Measurements from ENCODE around the gene SPAG5.
A peak's percentile ranks its signal among the peaks of the same experiment; 100 is the strongest.
"Not testable (repeated sequence)": the region's sequence is repeated elsewhere in the genome, so short reads cannot be mapped to it uniquely, and the experiment has no call there.

SPAG5 gene

GRCh38 chr17:28612936-28613872 lies 14.4 kb upstream of the SPAG5 start:
- peak; percentile 32 for DNase-seq
- in situ Hi-C loops (cut with MboI; ENCODE audit: low pct_unique_long_range_greater_than_20kb, low sequenced_read_pairs), result no loop called here

- in situ Hi-C loops (cut with MboI; ENCODE audit: low pct_unique_long_range_greater_than_20kb, low sequenced_read_pairs), result no loop called here
These were observed 13.7 kb upstream of the SPAG5 start for GRCh38 chr17:28612531-28612930.

GRCh38 chr17:28610376-28610775 lies 11.6 kb upstream of the SPAG5 start:
- no peak for DNase-seq
- in situ Hi-C loops (cut with MboI; ENCODE audit: low pct_unique_long_range_greater_than_20kb, low sequenced_read_pairs), result no loop called here

More at GRCh38 chr17:28612531-28612930, 13.7 kb upstream of the SPAG5 start:
- peak; percentile 45 for DNase-seq

- in situ Hi-C loops (cut with MboI; ENCODE audit: low pct_unique_long_range_greater_than_20kb, low sequenced_read_pairs), result not testable (repeated sequence)
These were observed 5.2 kb upstream of the SPAG5 start for GRCh38 chr17:28604031-28604430.

GRCh38 chr17:28599311-28600184 lies 723 bp upstream of the SPAG5 start:
- in situ Hi-C loops (cut with MboI; ENCODE audit: low pct_unique_long_range_greater_than_20kb, low sequenced_read_pairs), result no loop called here
- DNase-seq, result peak; percentile 73

More at GRCh38 chr17:28604031-28604430, 5.2 kb upstream of the SPAG5 start:
- not testable (repeated sequence) for DNase-seq

GRCh38 chr17:28598389-28598788 lies 436 bp downstream of the SPAG5 start:
- in situ Hi-C loops (cut with MboI; ENCODE audit: low pct_unique_long_range_greater_than_20kb, low sequenced_read_pairs), result no loop called here
- no peak for DNase-seq

- DNase-seq, result peak; percentile 26
- in situ Hi-C loops (cut with MboI; ENCODE audit: low pct_unique_long_range_greater_than_20kb, low sequenced_read_pairs), result no loop called here
These were observed 1.0 kb downstream of the SPAG5 start for GRCh38 chr17:28597606-28598383.

GRCh38 chr17:28592260-28592659 lies 6.6 kb downstream of the SPAG5 start:
- in situ Hi-C loops (cut with MboI; ENCODE audit: low pct_unique_long_range_greater_than_20kb, low sequenced_read_pairs), result no loop called here
- DNase-seq, result no peak

GRCh38 chr17:28585851-28586250 lies 13.0 kb downstream of the SPAG5 start:
- DNase-seq, result peak; percentile 23
- in situ Hi-C loops (cut with MboI; ENCODE audit: low pct_unique_long_range_greater_than_20kb, low sequenced_read_pairs), result no loop called here

- in situ Hi-C loops (cut with MboI; ENCODE audit: low pct_unique_long_range_greater_than_20kb, low sequenced_read_pairs), result no loop called here
These were observed 14.4 kb downstream of the SPAG5 start for GRCh38 chr17:28584434-28584833.

GRCh38 chr17:28582513-28582912 lies 16.3 kb downstream of the SPAG5 start:
- in situ Hi-C loops (cut with MboI; ENCODE audit: low pct_unique_long_range_greater_than_20kb, low sequenced_read_pairs), result no loop called here
- DNase-seq, result no peak

More at GRCh38 chr17:28584434-28584833, 14.4 kb downstream of the SPAG5 start:
- no peak for DNase-seq

GRCh38 chr17:28580959-28581358 lies 17.9 kb downstream of the SPAG5 start:
- in situ Hi-C loops (cut with MboI; ENCODE audit: low pct_unique_long_range_greater_than_20kb, low sequenced_read_pairs), result no loop called here

GRCh38 chr17:28579526-28579925 lies 19.3 kb downstream of the SPAG5 start:
- in situ Hi-C loops (cut with MboI; ENCODE audit: low pct_unique_long_range_greater_than_20kb, low sequenced_read_pairs), result no loop called here
- DNase-seq, result no peak

More at GRCh38 chr17:28580959-28581358, 17.9 kb downstream of the SPAG5 start:
- no peak for DNase-seq

- DNase-seq, result no peak
- in situ Hi-C loops (cut with MboI; ENCODE audit: low pct_unique_long_range_greater_than_20kb, low sequenced_read_pairs), result no loop called here
These were observed 20.3 kb downstream of the SPAG5 start for GRCh38 chr17:28578246-28579195.

GRCh38 chr17:28577466-28577824 lies 21.4 kb downstream of the SPAG5 start:
- in situ Hi-C loops (cut with MboI; ENCODE audit: low pct_unique_long_range_greater_than_20kb, low sequenced_read_pairs), result no loop called here
- DNase-seq, result no peak

- DNase-seq, result peak; percentile 94
- in situ Hi-C loops (cut with MboI; ENCODE audit: low pct_unique_long_range_greater_than_20kb, low sequenced_read_pairs), result no loop called here
These were observed 21.9 kb downstream of the SPAG5 start, which contains the start of gene ALDOC for GRCh38 chr17:28576758-28577465. Gene ALDOC (minus strand): TSS chr17:28576895. CDS start chr17:28575532, 1,363 bp downstream.

- DNase-seq; in situ Hi-C loops (cut with MboI; ENCODE audit: low pct_unique_long_range_greater_than_20kb, low sequenced_read_pairs): not testable (repeated sequence)
These were observed 22.8 kb downstream of the SPAG5 start for GRCh38 chr17:28576016-28576415.

Measured in KBM-7 (cell line).